LNCaP clone FGC (cell line): ENCODE data around the gene HIPK1.

Source experiments
- DNase-seq: peaks from one replicate; pipeline ENCODE4 v3.0.0-alpha.2; 2011; ENCODE audit warnings: low read depth
- H3K4me3 ChIP-seq: 2 replicates; pipeline ENCODE4 v1.5.1; 2011; ENCODE audit warnings: mild to moderate bottlenecking, low read depth, low read length, control low read depth
- TF ChIP-seq, protein P1 (sequence below): IDR thresholded peaks from 2 replicates; pipeline ENCODE4 v1.5.1; 2012; ENCODE audit warnings: mild to moderate bottlenecking; ENCODE audit not compliant: control insufficient read depth, insufficient read depth; ENCODE audit errors: extremely low read depth

HIPK1 gene

DNA sequence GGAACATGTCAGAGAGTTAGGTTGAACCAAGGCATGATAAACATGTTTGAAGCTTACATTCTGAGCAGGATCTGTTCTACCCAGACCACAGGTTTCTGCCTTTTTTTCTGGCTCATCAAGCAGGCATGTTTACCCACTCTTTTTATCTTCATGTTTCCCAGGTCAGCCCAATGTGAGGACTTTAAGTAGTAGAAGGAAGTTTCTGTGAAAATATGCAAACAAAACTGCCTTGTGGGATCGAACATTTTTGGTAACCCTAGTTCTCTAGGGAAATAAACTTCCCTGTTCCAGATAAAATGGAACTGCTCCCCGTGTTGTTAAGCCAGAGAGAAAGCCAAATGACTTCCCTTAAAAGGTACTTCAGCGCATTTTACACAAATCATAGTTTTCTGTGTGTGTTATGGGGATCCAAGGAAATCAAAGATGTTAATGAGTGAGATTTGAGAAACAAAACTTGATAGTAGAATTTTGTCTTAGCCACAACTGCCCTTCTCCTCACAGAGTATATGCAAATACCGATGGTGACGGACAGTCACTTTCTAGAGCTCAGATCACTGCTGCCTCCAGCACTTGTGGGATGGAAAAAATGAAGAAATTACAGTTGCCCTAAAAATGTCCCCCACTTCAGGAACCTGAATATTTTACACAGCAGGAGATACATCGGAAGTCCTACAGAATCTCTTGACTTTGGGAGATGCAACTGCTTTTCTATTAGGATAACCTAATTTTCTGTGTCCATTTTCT lies 765 bp upstream of the HIPK1 start:
- TF ChIP-seq, protein P1, sequence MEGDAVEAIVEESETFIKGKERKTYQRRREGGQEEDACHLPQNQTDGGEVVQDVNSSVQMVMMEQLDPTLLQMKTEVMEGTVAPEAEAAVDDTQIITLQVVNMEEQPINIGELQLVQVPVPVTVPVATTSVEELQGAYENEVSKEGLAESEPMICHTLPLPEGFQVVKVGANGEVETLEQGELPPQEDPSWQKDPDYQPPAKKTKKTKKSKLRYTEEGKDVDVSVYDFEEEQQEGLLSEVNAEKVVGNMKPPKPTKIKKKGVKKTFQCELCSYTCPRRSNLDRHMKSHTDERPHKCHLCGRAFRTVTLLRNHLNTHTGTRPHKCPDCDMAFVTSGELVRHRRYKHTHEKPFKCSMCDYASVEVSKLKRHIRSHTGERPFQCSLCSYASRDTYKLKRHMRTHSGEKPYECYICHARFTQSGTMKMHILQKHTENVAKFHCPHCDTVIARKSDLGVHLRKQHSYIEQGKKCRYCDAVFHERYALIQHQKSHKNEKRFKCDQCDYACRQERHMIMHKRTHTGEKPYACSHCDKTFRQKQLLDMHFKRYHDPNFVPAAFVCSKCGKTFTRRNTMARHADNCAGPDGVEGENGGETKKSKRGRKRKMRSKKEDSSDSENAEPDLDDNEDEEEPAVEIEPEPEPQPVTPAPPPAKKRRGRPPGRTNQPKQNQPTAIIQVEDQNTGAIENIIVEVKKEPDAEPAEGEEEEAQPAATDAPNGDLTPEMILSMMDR: no peak
- no peak for DNase-seq

DNA sequence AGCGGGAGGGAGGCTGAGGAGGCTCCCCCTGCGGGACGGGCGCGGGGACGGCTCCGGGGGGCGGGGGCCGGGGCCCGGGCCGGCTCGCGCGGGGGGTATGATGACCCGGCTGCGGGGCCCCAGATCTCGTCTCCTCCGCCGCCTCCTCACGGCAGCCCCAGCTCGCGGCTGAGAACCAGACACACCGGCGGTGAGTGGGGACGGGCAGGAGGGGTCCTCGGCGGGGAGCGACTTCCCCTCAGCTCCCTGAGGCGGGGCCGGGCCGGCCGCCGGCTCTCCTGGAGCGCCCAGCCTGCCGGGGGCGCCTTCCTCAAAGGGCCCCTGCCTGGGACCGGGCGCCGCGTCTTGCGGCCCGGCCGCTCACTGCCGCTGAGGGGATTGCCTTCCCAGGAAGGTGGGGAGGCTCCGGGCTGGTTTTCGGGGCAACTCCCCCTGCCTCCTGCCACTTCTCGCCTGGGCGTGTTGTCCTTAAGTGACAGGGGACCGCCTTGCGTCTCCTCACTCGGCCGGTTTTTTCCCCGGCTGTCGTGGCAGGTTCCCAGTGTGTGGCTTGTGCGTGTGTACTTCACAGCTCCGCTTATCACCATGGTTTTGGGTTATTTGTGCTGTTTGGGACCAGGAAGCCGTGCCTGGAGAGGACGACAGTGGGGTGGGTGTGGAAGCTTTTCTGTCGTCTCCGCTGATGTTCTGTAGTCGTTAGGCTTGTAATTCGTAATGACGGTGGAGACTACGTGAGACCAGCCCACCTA lies 800 bp downstream of the HIPK1 start:
- TF ChIP-seq, protein P1: no peak
- peak overlapping the region; percentile 92 for H3K4me3 ChIP-seq
- no peak for DNase-seq

More for the DNA sequence above, 765 bp upstream of the HIPK1 start:
- H3K4me3 ChIP-seq: peak overlapping the region; percentile 92

DNA sequence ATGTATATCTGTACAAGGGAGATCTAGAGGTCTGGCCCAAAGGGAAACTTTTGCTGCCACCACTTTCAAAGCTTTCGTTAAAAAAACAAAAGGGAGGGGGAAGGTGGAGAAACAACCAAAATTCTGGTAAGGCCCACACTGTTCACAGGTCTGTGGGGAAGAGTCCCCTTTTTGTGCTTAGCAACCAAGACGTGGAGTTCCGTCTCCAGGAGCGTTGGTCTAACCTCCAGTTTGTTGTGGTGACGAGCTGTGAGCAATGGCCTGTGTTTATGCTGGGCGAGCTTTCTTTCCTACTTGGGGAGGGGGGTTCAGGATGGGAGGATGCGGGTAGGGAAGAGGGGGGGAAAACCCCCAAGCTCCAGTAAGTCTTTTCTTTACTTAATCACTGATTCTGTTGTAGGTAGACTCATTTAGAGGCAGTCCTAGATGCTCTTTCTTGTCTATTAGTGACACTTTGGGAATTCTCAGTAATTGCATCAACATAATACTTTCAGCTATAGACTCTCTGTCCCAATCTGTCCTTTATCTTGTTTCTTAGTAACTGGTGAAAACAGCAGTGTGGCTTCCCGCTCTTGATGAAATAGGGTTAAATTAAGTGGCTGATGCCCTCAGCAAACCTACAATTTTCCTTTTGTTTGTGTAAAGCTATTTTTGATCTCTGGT lies 1.5 kb downstream of the HIPK1 start:
- TF ChIP-seq, protein P1: no peak
- H3K4me3 ChIP-seq: peak overlapping the region; percentile 92
- DNase-seq: no peak

DNA sequence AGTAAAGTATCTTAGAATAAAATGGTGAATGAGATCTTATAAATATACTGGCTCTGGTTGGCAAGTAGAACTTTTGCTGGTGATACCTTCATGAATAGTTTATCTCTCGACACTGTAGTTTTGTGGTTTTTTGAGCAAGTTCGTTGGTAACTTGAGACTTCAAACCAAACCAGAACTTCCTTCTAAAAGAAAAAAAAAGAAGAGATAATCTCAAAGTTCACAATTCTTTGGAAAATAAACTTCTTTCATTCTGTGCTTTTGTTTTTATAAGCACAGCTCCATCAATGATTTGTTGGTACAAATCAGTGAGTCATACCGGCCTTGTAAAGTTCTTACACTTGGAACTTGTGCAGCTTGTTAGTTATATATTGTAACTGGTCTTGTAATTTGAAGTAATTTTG lies 2.3 kb downstream of the HIPK1 start:
- H3K4me3 ChIP-seq: peak overlapping the region; percentile 16; the same call in 1 of the 2 replicates
- TF ChIP-seq, protein P1: no peak
- peak; percentile 42 for DNase-seq

DNA sequence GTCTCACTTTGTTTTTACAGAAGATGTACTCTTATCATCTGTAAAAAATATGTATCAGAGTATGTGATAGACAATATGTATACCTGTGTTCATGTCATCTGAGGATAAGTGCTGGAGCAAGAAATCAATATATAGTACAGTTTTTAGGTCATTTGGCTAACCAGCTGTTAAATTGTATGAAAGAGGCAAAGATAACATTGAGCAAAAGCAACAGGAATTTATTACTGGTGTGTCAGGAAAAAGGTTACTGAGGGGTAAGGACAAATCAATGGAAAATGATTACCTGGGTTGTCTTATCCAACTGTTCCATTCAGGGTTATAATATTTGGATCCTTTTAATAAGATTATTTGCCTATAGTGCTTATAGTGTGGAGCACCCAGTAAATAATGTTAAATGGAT lies 4.9 kb downstream of the HIPK1 start:
- H3K4me3 ChIP-seq: no peak overlapping the region
- TF ChIP-seq, protein P1: no peak
- no peak for DNase-seq

DNA sequence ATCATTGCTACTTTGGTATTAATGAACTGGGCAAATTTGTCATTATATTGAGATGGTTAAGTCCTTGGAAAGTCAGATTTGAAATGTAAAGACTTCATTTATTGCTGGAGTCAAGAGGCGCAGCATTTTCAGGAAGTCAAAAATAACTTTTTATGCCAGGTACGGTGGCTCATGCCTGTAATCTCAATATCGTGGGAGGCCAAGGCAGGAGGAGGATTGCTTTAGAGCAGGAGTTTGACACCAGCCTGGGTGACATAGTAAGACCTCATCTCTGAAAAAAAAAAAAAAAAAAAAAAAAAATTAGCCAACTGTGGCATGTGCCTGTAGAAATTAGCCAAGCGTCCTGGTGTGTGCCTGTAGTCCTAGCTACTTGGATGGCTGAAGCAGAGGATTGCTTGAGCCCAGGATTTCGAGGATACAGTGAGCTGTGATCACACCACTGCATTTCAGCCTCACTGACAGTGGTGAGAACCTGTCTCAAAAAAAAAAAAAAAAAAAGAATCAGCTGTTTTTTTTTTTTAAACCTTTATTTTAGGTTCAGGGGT lies 5.5 kb downstream of the HIPK1 start:
- DNase-seq: no peak
- H3K4me3 ChIP-seq: no peak overlapping the region
- TF ChIP-seq, protein P1: no peak
